H9 (cell line): Measurements from ENCODE around the gene UBE2D2. TPM values are rescaled to one million over a fixed set of nuclear protein-coding genes. Genes with fewer than 3 reads are reported as not detected.
A peak's percentile ranks its signal among the peaks of the same experiment; 100 is the strongest.
"Not testable (repeated sequence)": the region's sequence is repeated elsewhere in the genome, so short reads cannot be mapped to it uniquely, and the experiment has no call there.

Source experiments
- DNase-seq: peaks from one replicate; pipeline ENCODE4 v3.0.0-alpha.2; 2017
- H2AFZ ChIP-seq: one replicate; pipeline ENCODE4 v1.6.1; 2013; ENCODE audit warnings: mild to moderate bottlenecking, low read length, control low read depth, moderate library complexity
- H2AK5ac ChIP-seq: 2 replicates; pipeline ENCODE4 v1.6.1; 2013; ENCODE audit warnings: low read length, control low read depth, mixed read lengths; ENCODE audit not compliant: insufficient read length
- H2BK120ac ChIP-seq: one replicate; pipeline ENCODE4 v1.6.1; 2013; ENCODE audit warnings: low read depth, mild to moderate bottlenecking, low read length, control low read depth, inconsistent platforms; ENCODE audit not compliant: poor library complexity, severe bottlenecking
- H2BK12ac ChIP-seq: 2 replicates; pipeline ENCODE4 v1.6.1; 2013; ENCODE audit warnings: low read length, control low read depth, mixed read lengths, low read depth; ENCODE audit not compliant: insufficient read length
- H2BK15ac ChIP-seq: 2 replicates; pipeline ENCODE4 v1.6.1; 2013; ENCODE audit warnings: low read depth, low read length, control low read depth
- H2BK20ac ChIP-seq: one replicate; pipeline ENCODE4 v1.6.1; 2013; ENCODE audit warnings: low read depth, mild to moderate bottlenecking, low read length, control low read depth, inconsistent platforms; ENCODE audit not compliant: poor library complexity, severe bottlenecking
- H2BK5ac ChIP-seq: 2 replicates; pipeline ENCODE4 v1.6.1; 2013; ENCODE audit warnings: low read length, control low read depth, mixed read lengths; ENCODE audit not compliant: insufficient read length
- H3K14ac ChIP-seq: 2 replicates; pipeline ENCODE4 v1.6.1; 2013; ENCODE audit warnings: low read length, control low read depth; ENCODE audit not compliant: insufficient read depth
- H3K18ac ChIP-seq: 2 replicates; pipeline ENCODE4 v1.6.1; 2013; ENCODE audit warnings: low read depth, mild to moderate bottlenecking, mixed read lengths, low read length, control low read depth; ENCODE audit not compliant: insufficient read length
- H3K23ac ChIP-seq: 2 replicates; pipeline ENCODE4 v1.6.1; 2013; ENCODE audit warnings: low read length, control low read depth, mixed read lengths, low read depth; ENCODE audit not compliant: insufficient read length
- H3K23me2 ChIP-seq: 2 replicates; pipeline ENCODE4 v1.6.1; 2013; ENCODE audit warnings: low read depth, mild to moderate bottlenecking, mixed read lengths, low read length, control low read depth; ENCODE audit not compliant: insufficient read length, poor library complexity, severe bottlenecking
- H3K27ac ChIP-seq: 2 replicates; pipeline ENCODE4 v1.5.1; 2013; ENCODE audit warnings: low read length, control low read depth, mixed read lengths, low read depth; ENCODE audit not compliant: insufficient read length
- H3K27me3 ChIP-seq: 2 replicates; pipeline ENCODE4 v1.6.1; 2013; ENCODE audit warnings: low read length, control low read depth, inconsistent platforms; ENCODE audit not compliant: insufficient read depth
- H3K4ac ChIP-seq: 2 replicates; pipeline ENCODE4 v1.6.1; 2013; ENCODE audit warnings: low read depth, mild to moderate bottlenecking, control low read depth, inconsistent platforms, low read length, moderate library complexity
- H3K4me1 ChIP-seq: 2 replicates; pipeline ENCODE4 v1.6.1; 2013; ENCODE audit warnings: low read length, control low read depth, inconsistent platforms; ENCODE audit not compliant: insufficient read depth
- H3K4me2 ChIP-seq: 2 replicates; pipeline ENCODE4 v1.6.1; 2013; ENCODE audit warnings: low read length, control low read depth, mixed read lengths; ENCODE audit not compliant: insufficient read length, insufficient read depth
- H3K56ac ChIP-seq: 2 replicates; pipeline ENCODE4 v1.6.1; 2013; ENCODE audit warnings: low read depth, mild to moderate bottlenecking, mixed read lengths, low read length, control low read depth; ENCODE audit not compliant: insufficient read length
- H3K79me1 ChIP-seq: 2 replicates; pipeline ENCODE4 v1.6.1; 2013; ENCODE audit warnings: low read depth, mild to moderate bottlenecking, moderate library complexity, low read length, control low read depth, inconsistent platforms; ENCODE audit not compliant: insufficient read depth, poor library complexity, severe bottlenecking
- H3K79me2 ChIP-seq: 2 replicates; pipeline ENCODE4 v1.6.1; 2013; ENCODE audit warnings: low read length, control low read depth, inconsistent platforms; ENCODE audit not compliant: insufficient read depth
- H3K9ac ChIP-seq: 2 replicates; pipeline ENCODE4 v1.6.1; 2013; ENCODE audit warnings: low read length, control low read depth, mixed read lengths; ENCODE audit not compliant: insufficient read length; ENCODE audit errors: extremely low read depth
- H3K9me3 ChIP-seq: one replicate; pipeline ENCODE4 v1.6.1; 2013; ENCODE audit warnings: low read depth, low read length, inconsistent platforms; ENCODE audit not compliant: control insufficient read depth
- H3T11ph ChIP-seq: one replicate; pipeline ENCODE4 v1.6.1; 2013; ENCODE audit warnings: mild to moderate bottlenecking, low read length, control low read depth, inconsistent platforms
- H4K20me1 ChIP-seq: one replicate; pipeline ENCODE4 v1.6.1; 2013; ENCODE audit not compliant: control insufficient read depth, insufficient read length, insufficient read depth
- H4K5ac ChIP-seq: 2 replicates; pipeline ENCODE4 v1.6.1; 2013; ENCODE audit warnings: low read depth, mild to moderate bottlenecking, mixed read lengths, low read length, control low read depth; ENCODE audit not compliant: insufficient read length
- H4K8ac ChIP-seq: replicated peaks from 2 replicates; pipeline ENCODE4 v1.6.1; 2013; ENCODE audit warnings: low read length, control low read depth, mixed read lengths, low read depth; ENCODE audit not compliant: insufficient read length
- H4K91ac ChIP-seq: 2 replicates; pipeline ENCODE4 v1.6.1; 2013; ENCODE audit warnings: low read depth, mild to moderate bottlenecking, moderate library complexity, mixed read lengths, low read length, control low read depth; ENCODE audit not compliant: insufficient read length
- H3K27ac Mint-ChIP-seq, 3 experiments: 2 replicates in 2 of 3; 3 replicates in 1 of 3; pipeline ENCODE4 v1.8.0; 2020 to 2021; ENCODE audit warnings: mixed read lengths in 3 of 3, mild to moderate bottlenecking in 1 of 3, moderate library complexity in 1 of 3
- H3K27me3 Mint-ChIP-seq: 2 replicates; pipeline ENCODE4 v1.8.0; 2021; ENCODE audit warnings: low read depth, mild to moderate bottlenecking, moderate library complexity, mixed read lengths
- H3K36me3 Mint-ChIP-seq, 3 experiments: 2 replicates in 2 of 3; 3 replicates in 1 of 3; pipeline ENCODE4 v1.8.0; 2020 to 2021; ENCODE audit warnings: low read depth in 3 of 3, mixed read lengths in 3 of 3; ENCODE audit not compliant: insufficient read depth in 1 of 3
- H3K4me1 Mint-ChIP-seq, 2 experiments: 2 replicates each; pipeline ENCODE4 v1.8.0; 2020; ENCODE audit warnings: mixed read lengths in 2 of 2
- H3K4me3 Mint-ChIP-seq, 2 experiments: 2 replicates in 1 of 2; 3 replicates in 1 of 2; pipeline ENCODE4 v1.8.0; 2020 to 2021; ENCODE audit warnings: mild to moderate bottlenecking in 2 of 2, mixed read lengths in 2 of 2, moderate library complexity in 1 of 2
- H3K9me3 Mint-ChIP-seq, 2 experiments: 2 replicates in 1 of 2; 3 replicates in 1 of 2; pipeline ENCODE4 v1.8.0; 2020; ENCODE audit warnings: mild to moderate bottlenecking in 2 of 2, mixed read lengths in 2 of 2, moderate library complexity in 1 of 2
- CTCF ChIP-seq: fragments of 200-600 bp; sonication (generic); conservative IDR thresholded peaks from 3 replicates; pipeline ENCODE4 v1.8.0; 2021; ENCODE audit warnings: antibody characterized with exemption, mild to moderate bottlenecking
- WGBS: extraction: QIAGEN DNeasy Blood & Tissue Kit; methylation state at CpG from one replicate; pipeline ENCODE4 v1.1.7; 2013; ENCODE audit warnings: missing lambda C conversion rate, low lambda C conversion rate, mixed read lengths; ENCODE audit not compliant: insufficient read length; ENCODE audit errors: extremely low coverage; 5-methylcytosine and 5-hydroxymethylcytosine counted together
- total RNA-seq: library from RNA; stranded (reverse); gene quantifications from 2 replicates; pipeline ENCODE4 v1.2.1, GENCODE V29; 2021

The UBE2D2 gene
- total RNA-seq, 1 experiment from 2014 or later = 236 TPM

GRCh38 chr5:139584137-139584536 lies 23.0 kb downstream of the UBE2D2 start:
- Mint-ChIP-seq H3K9me3 (no peaks in the 10 kb centered on the region), H3K27ac (no peak overlapping the region), H3K4me3 (no peak overlapping the region), H3K4me1 (peaks cover 3 to 4% of the 10 kb centered on the region in 2 experiments; a peak in 1 of 4 replicates), H3K27me3 (no peaks in the 10 kb centered on the region), H3K36me3 (peaks cover 17 to 32% (median 28%) of the 10 kb centered on the region in 3 experiments; a peak in 6 of 7 replicates)
- Histone ChIP-seq H3K4me2 (no peak overlapping the region), H3K9me3 (no peaks in the 10 kb centered on the region), H2BK120ac (no peak overlapping the region), H3K27me3 (no peaks in the 10 kb centered on the region), H2BK12ac (no peak overlapping the region), H3K23me2 (no peaks in the 10 kb centered on the region), H3K9ac (no peak overlapping the region), H3K18ac (no peak overlapping the region), H3K4me1 (no peaks in the 10 kb centered on the region), H4K20me1 (no peaks in the 10 kb centered on the region), H2BK5ac (no peak overlapping the region), H3T11ph (no peak overlapping the region), H3K79me1 (peaks cover 11% of the 10 kb centered on the region), H4K91ac (no peak overlapping the region), H3K79me2 (peaks cover 31% of the 10 kb centered on the region; the same call in 1 of the 2 replicates), H2AFZ (no peak overlapping the region), H2BK20ac (no peak overlapping the region), H3K56ac (no peak overlapping the region), H3K27ac (no peak overlapping the region), H4K5ac (no peak overlapping the region), H3K23ac (no peak overlapping the region), H2BK15ac (no peak overlapping the region), H2AK5ac (no peak overlapping the region), H4K8ac (no peak overlapping the region), H3K14ac (no peak overlapping the region), H3K4ac (no peak overlapping the region)
- no peak for TF ChIP-seq CTCF
- DNase-seq = no peak
- WGBS = no CpG with 5 or more reads among the region's 3 CpGs

GRCh38 chr5:139588116-139588515 lies 27.0 kb downstream of the UBE2D2 start:
- not testable (repeated sequence) for H3K18ac ChIP-seq, H2BK12ac ChIP-seq, H2BK120ac ChIP-seq, H3K27me3 Mint-ChIP-seq, H2AFZ ChIP-seq, H3K23ac ChIP-seq, H3K9ac ChIP-seq, H3K4me3 Mint-ChIP-seq, H3K27ac ChIP-seq, H4K91ac ChIP-seq, H3K23me2 ChIP-seq, H4K8ac ChIP-seq, H3K9me3 ChIP-seq, H3K4me1 ChIP-seq, H3K27me3 ChIP-seq, H2BK5ac ChIP-seq, H3K14ac ChIP-seq, H3K4me2 ChIP-seq, H4K20me1 ChIP-seq, H4K5ac ChIP-seq, H2BK15ac ChIP-seq, H2BK20ac ChIP-seq, DNase-seq, H3K9me3 Mint-ChIP-seq, H3K56ac ChIP-seq, H3T11ph ChIP-seq, H3K4ac ChIP-seq, H2AK5ac ChIP-seq
- peaks cover 18% of the 10 kb centered on the region; the same call in 1 of the 2 replicates for H3K79me2 ChIP-seq
- H3K79me1 ChIP-seq = peaks cover 12% of the 10 kb centered on the region
- H3K27ac Mint-ChIP-seq = peak overlapping the region; percentile 61 to 94 (median 77); a peak in 3 of 7 replicates
- H3K4me1 Mint-ChIP-seq = peaks cover 18 to 20% of the 10 kb centered on the region in 2 experiments
- no CpG with 5 or more reads among the region's 5 CpGs for whole genome bisulfite sequencing
- H3K36me3 Mint-ChIP-seq = peaks cover 15 to 35% (median 31%) of the 10 kb centered on the region in 3 experiments
